Lower leg skin (tissue), 4 donors: ENCODE results near the gene RWDD1. TPM values are rescaled to one million over a fixed set of nuclear protein-coding genes. Genes with fewer than 3 reads are reported as not detected.

Experiments
- DNase-seq, 2 donors: peaks; one replicate each; pipeline ENCODE4 v3.0.0-alpha.2; 2019; ENCODE audit warnings: low spot score in 2 of 2
- H3K4me3 ChIP-seq: fragments of 200-600 bp; sonication (generic); 2 replicates; pipeline ENCODE4 v1.5.1; 2017; ENCODE audit warnings: mild to moderate bottlenecking, low read depth; ENCODE audit not compliant: poor library complexity, severe bottlenecking
- CTCF ChIP-seq, 3 donors: fragments of 450-650 bp; IDR thresholded peaks; one replicate each; pipeline ENCODE4 v1.5.1; 2016; ENCODE audit warnings: antibody characterized with exemption in 3 of 3, mild to moderate bottlenecking in 3 of 3, moderate library complexity in 2 of 3
- POLR2A ChIP-seq, 2 donors: fragments of 450-650 bp; IDR thresholded peaks; one replicate each; pipeline ENCODE4 v1.6.1; 2016 to 2017; ENCODE audit warnings: antibody characterized with exemption in 2 of 2, mild to moderate bottlenecking in 1 of 2, moderate library complexity in 1 of 2
- WGBS, 2 donors: methylation state at CpG; one replicate each; pipeline ENCODE4 v1.1.5; 2018; 5-methylcytosine and 5-hydroxymethylcytosine counted together
- intact Hi-C: fragments of 100-400 bp; cut with DNase I; formaldehyde crosslinking; loops from one replicate; pipeline ENCODE4 v1.15.0; 2023; ENCODE audit warnings: low total_unique reads
- total RNA-seq, 4 donors: library from RNA; depleted of rRNA; stranded (reverse); fragments of >200 nt; gene quantifications; one replicate each; pipeline ENCODE4 v1.1.0, GENCODE V29; 2016

Gene RWDD1
- total RNA-seq, 4 donors from 2014 or later = 21.9 to 37.1 (median 30.5) TPM

DNA sequence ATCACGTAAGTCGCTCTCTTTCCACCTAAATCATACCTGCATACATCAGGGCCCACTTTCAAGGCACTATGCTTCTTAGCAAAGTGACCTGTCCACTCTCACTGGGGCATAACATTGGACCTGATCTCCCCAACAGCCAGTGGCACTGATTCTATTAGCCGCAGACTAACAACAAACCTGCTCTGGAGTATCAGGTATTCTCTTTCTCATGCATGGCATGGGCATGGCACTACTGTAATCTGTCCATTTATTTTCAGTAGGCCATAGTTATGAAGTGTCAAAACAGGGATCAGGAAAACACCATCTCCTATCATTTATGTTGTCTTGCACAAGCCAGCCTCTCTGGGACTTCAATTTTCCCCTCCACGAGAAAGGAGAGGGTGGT, 9.3 kb upstream of the RWDD1 start:
- WGBS, 2 donors = 90 to 93% methylated on average over 4 of the region's 4 CpGs
- no peak overlapping the region for H3K4me3 ChIP-seq
- intact Hi-C loops = no loop called here
- no peak for DNase-seq
- TF ChIP-seq POLR2A (IDR thresholded peaks at IDR 0.05) (no peak), CTCF (IDR thresholded peaks at IDR 0.05) (no peak)

GRCh38 chr6:116562614-116563013, 8.7 kb upstream of the RWDD1 start:
- DNase-seq = no peak
- no peak for TF ChIP-seq POLR2A (IDR thresholded peaks at IDR 0.05)
- TF ChIP-seq CTCF (IDR thresholded peaks at IDR 0.05) = no peak
- 71 to 77% methylated on average over 3 of the region's 3 CpGs for WGBS, 2 donors
- intact Hi-C loops = no loop called here
- no peak overlapping the region for H3K4me3 ChIP-seq

- 87 to 96% methylated on average over 4 to 9 of the region's 9 CpGs for WGBS, 2 donors
- intact Hi-C loops = no loop called here
- DNase-seq = no peak
- no peak for TF ChIP-seq POLR2A (IDR thresholded peaks at IDR 0.05)
- no peak for TF ChIP-seq CTCF (IDR thresholded peaks at IDR 0.05)
- no peak overlapping the region for H3K4me3 ChIP-seq
Measured at GRCh38 chr6:116563830-116564229, 7.5 kb upstream of the RWDD1 start.

DNA sequence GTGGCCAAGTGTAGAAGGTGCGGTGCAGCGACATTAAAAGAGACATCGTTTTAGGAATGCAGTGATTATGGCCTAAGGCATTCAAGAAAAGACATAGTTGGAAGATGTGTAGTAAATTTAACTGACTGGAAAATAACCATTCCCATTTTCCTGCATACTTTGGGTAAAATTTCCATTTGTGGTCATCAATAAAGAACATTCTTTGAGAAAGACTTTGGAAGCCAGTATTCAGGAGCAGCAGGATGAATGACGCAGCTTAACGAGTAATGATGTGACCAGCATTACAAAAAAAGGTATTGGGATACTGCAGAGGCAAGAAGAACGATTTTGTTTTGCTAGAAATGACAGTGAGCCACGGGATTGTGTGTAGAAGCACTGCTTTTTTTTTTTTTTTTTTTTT, 7.0 kb upstream of the RWDD1 start:
- no peak for TF ChIP-seq POLR2A (IDR thresholded peaks at IDR 0.05)
- TF ChIP-seq CTCF (IDR thresholded peaks at IDR 0.05) = no peak
- DNase-seq = no peak
- 61 to 66% methylated on average over 7 of the region's 7 CpGs for WGBS, 2 donors
- intact Hi-C loops = no loop called here
- no peak overlapping the region for H3K4me3 ChIP-seq

DNA sequence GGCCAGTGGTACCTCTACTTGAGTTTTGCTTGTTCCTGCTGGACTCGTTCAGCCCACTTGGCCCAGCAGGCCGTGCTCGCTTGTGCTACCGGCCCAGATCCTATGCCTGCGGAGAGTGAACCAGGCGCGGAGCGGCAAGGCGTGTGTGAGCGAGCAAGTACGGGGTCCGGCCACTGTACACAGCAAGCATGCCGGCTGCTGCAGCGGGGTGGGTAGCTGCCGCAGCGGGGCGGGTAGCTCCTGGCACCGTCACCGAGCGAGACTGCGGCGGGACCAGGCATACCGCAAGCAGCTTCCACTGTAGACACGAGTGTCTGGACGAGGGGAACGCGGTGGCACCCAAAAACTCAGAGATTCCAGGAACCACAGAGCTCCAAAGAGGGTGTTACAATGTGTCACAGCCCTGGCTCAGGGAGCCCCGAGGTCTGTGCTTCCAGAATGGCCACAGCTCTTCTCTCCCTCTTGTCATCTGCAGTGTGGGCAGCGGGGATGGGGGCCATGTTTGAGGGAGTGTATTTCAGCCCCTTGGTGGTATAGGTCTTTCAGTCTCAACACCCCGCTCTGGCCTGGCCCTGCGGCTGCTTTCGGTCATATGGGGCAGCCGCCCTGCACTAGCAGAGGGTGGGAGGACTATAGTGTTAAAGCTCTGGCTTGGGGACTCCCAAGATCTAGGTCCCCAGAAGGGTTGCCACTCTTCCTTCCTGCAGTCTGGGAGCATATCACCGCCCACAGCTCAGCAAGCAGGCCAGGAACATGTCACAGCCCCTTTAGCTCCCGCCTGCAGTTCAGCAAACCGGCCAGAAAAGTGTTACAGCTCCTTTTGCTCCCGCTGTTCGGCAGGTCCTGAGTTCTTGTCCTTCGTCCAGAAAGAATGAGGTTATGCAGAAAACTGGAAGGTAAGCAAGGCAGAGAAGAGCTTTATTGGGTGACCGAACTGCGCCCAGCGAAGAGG, 6.1 kb upstream of the RWDD1 start:
- WGBS, 2 donors = 57 to 69% methylated on average over 33 to 41 of the region's 42 CpGs
- H3K4me3 ChIP-seq = no peak overlapping the region
- intact Hi-C loops = no loop called here
- DNase-seq = no peak
- TF ChIP-seq CTCF (IDR thresholded peaks at IDR 0.05) = no peak
- no peak for TF ChIP-seq POLR2A (IDR thresholded peaks at IDR 0.05)
